Mucosa of gallbladder (tissue), 1 donor: ENCODE results near the gene FAM78A. TPM values are rescaled to one million over a fixed set of nuclear protein-coding genes. Genes with fewer than 3 reads are reported as not detected.
"Not testable (repeated sequence)": the region's sequence is repeated elsewhere in the genome, so short reads cannot be mapped to it uniquely, and the experiment has no call there.

Source experiments
- DNase-seq: peaks from one replicate; pipeline ENCODE4 v3.0.0-alpha.2; 2020; ENCODE audit warnings: low spot score
- total RNA-seq: library from RNA; stranded (reverse); gene quantifications from one replicate; pipeline ENCODE4 v1.2.1, GENCODE V29; 2021
- donor health status: DM: no; HTN: no; CAD: no.

Gene FAM78A
- total RNA-seq, 1 donor from 2014 or later, result 7.5 TPM

GRCh38 chr9:131211920-131212319, 64.4 kb downstream of the FAM78A start:
- DNase-seq, result not testable (repeated sequence)

Other genes with a start within 250 kb of the FAM78A start
- 7.0 TPM for gene AIF1L, start 180.0 kb downstream of the FAM78A start, total RNA-seq
- 52.1 TPM for gene NUP214, start 150.9 kb downstream of the FAM78A start, total RNA-seq
- 7.2 TPM for gene PLPP7, start 13.2 kb upstream of the FAM78A start, total RNA-seq
- gene PRRC2B, start 117.6 kb upstream of the FAM78A start, total RNA-seq, result 261 TPM
- 43.9 TPM for gene POMT1, start 226.4 kb upstream of the FAM78A start, total RNA-seq